Measurements from ENCODE around the gene PATL2.

- TF ChIP-seq, protein P1, sequence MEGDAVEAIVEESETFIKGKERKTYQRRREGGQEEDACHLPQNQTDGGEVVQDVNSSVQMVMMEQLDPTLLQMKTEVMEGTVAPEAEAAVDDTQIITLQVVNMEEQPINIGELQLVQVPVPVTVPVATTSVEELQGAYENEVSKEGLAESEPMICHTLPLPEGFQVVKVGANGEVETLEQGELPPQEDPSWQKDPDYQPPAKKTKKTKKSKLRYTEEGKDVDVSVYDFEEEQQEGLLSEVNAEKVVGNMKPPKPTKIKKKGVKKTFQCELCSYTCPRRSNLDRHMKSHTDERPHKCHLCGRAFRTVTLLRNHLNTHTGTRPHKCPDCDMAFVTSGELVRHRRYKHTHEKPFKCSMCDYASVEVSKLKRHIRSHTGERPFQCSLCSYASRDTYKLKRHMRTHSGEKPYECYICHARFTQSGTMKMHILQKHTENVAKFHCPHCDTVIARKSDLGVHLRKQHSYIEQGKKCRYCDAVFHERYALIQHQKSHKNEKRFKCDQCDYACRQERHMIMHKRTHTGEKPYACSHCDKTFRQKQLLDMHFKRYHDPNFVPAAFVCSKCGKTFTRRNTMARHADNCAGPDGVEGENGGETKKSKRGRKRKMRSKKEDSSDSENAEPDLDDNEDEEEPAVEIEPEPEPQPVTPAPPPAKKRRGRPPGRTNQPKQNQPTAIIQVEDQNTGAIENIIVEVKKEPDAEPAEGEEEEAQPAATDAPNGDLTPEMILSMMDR (IDR thresholded peaks at IDR 0.05), result no peak
- TF ChIP-seq POLR2A (IDR thresholded peaks at IDR 0.05), result no peak
These were observed 54.8 kb downstream of the PATL2 start for GRCh38 chr15:44656298-44656697.

Measured in thyroid gland (tissue), 4 donors.